ENCODE results near the gene CNTNAP2. TPM values are rescaled to one million over a fixed set of nuclear protein-coding genes. Genes with fewer than 3 reads are reported as not detected.

Gene CNTNAP2
- total and polyA plus RNA-seq, 11 donors, result 0.01 to 2.6 (median 0.31) TPM; not detected in 3

- DNase-seq (no peak), ATAC-seq (no peak)
- no peaks in the 10 kb centered on the region for H3K4me1 ChIP-seq
- no peak for TF ChIP-seq CTCF (IDR thresholded peaks at IDR 0.05)
- TF ChIP-seq POLR2A (IDR thresholded peaks at IDR 0.05), result no peak
- no peaks in the 10 kb centered on the region for H3K9me3 ChIP-seq
- H3K4me3 ChIP-seq, result no peak overlapping the region
- no peaks in the 10 kb centered on the region for H3K36me3 ChIP-seq
- H3K27ac ChIP-seq, result no peak overlapping the region
- no peaks in the 10 kb centered on the region for H3K27me3 ChIP-seq
- 91 to 100% (median 95%) methylated on average over 1 of the region's 1 CpG for WGBS, 4 donors
- intact Hi-C loops (cut with DNase I), result no loop called here
These were observed 270.5 kb downstream of the CNTNAP2 start for GRCh38 chr7:146387140-146387539.

GRCh38 chr7:146388928-146389327 is 272.3 kb downstream of the CNTNAP2 start:
- Histone ChIP-seq H3K4me1 (no peaks in the 10 kb centered on the region), H3K9me3 (no peaks in the 10 kb centered on the region), H3K36me3 (no peaks in the 10 kb centered on the region), H3K4me3 (no peak overlapping the region), H3K27ac (no peak overlapping the region), H3K27me3 (no peaks in the 10 kb centered on the region)
- intact Hi-C loops (cut with DNase I), result no loop called here
- WGBS, 4 donors, result 77 to 87% (median 81%) methylated on average over 2 of the region's 2 CpGs
- no peak for DNase-seq
- ATAC-seq, result no peak
- TF ChIP-seq CTCF (IDR thresholded peaks at IDR 0.05) (no peak), POLR2A (IDR thresholded peaks at IDR 0.05) (no peak)

- Histone ChIP-seq H3K4me1 (no peaks in the 10 kb centered on the region), H3K36me3 (no peaks in the 10 kb centered on the region), H3K4me3 (no peak overlapping the region), H3K27me3 (no peaks in the 10 kb centered on the region), H3K27ac (no peak overlapping the region), H3K9me3 (no peaks in the 10 kb centered on the region)
- DNase-seq (no peak), ATAC-seq (no peak)
- intact Hi-C loops (cut with DNase I), result no loop called here
- TF ChIP-seq POLR2A (IDR thresholded peaks at IDR 0.05) (no peak), CTCF (IDR thresholded peaks at IDR 0.05) (no peak)
- 81 to 86% (median 86%) methylated on average over 2 of the region's 2 CpGs for WGBS, 4 donors
These were observed 276.7 kb downstream of the CNTNAP2 start for GRCh38 chr7:146393346-146393745.

GRCh38 chr7:146397141-146397540 is 280.5 kb downstream of the CNTNAP2 start:
- WGBS, 4 donors, result 1 to 96% (median 70%) methylated on average over 1 of the region's 1 CpG
- DNase-seq, result no peak

More at GRCh38 chr7:146397141-146397540, 280.5 kb downstream of the CNTNAP2 start:
- TF ChIP-seq POLR2A (IDR thresholded peaks at IDR 0.05) (no peak), CTCF (IDR thresholded peaks at IDR 0.05) (no peak)
- Histone ChIP-seq H3K27me3 (no peaks in the 10 kb centered on the region), H3K27ac (no peak overlapping the region), H3K36me3 (no peaks in the 10 kb centered on the region), H3K4me3 (no peak overlapping the region), H3K4me1 (no peaks in the 10 kb centered on the region), H3K9me3 (no peaks in the 10 kb centered on the region)
- intact Hi-C loops (cut with DNase I), result no loop called here
- no peak for ATAC-seq

All from heart left ventricle (tissue), 16 donors.